ENCODE results near the gene DCAF15.
A peak's percentile ranks its signal among the peaks of the same experiment; 100 is the strongest.

The DCAF15 gene

GRCh38 chr19:13931391-13932148 is 20.7 kb upstream of the DCAF15 start:
- no peak for DNase-seq

- DNase-seq, result no peak
These were observed 20.1 kb upstream of the DCAF15 start for GRCh38 chr19:13932149-13932637.

- peak; percentile 17 for DNase-seq
These were observed 19.4 kb upstream of the DCAF15 start for GRCh38 chr19:13932911-13933393.

- DNase-seq, result no peak
These were observed 17.6 kb upstream of the DCAF15 start for GRCh38 chr19:13934785-13935109.

- DNase-seq, result no peak
These were observed 16.4 kb upstream of the DCAF15 start for GRCh38 chr19:13935765-13936510.

GRCh38 chr19:13937479-13938300 is 14.6 kb upstream of the DCAF15 start:
- DNase-seq, result no peak

- DNase-seq, result no peak
These were observed 13.8 kb upstream of the DCAF15 start, which contains the start of gene PODNL1 for GRCh38 chr19:13938301-13939064. TSS of gene PODNL1 (minus strand) at chr19:13938417. CDS start at chr19:13938181, 236 bp downstream.

- no peak for DNase-seq
These were observed 10.2 kb upstream of the DCAF15 start for GRCh38 chr19:13942023-13942684.

- no peak for DNase-seq
These were observed 5.9 kb upstream of the DCAF15 start for GRCh38 chr19:13946414-13946813.

GRCh38 chr19:13951043-13951442 is 1.3 kb upstream of the DCAF15 start:
- no peak for DNase-seq

GRCh38 chr19:13951799-13952153 is 533 bp upstream of the DCAF15 start:
- DNase-seq, result peak; percentile 63

- no peak for DNase-seq
These were observed 722 bp downstream of the DCAF15 start for GRCh38 chr19:13952931-13953531.

- DNase-seq, result no peak
These were observed 1.9 kb downstream of the DCAF15 start for GRCh38 chr19:13954185-13954584.

- no peak for DNase-seq
These were observed 3.5 kb downstream of the DCAF15 start for GRCh38 chr19:13955662-13956364.

- no peak for DNase-seq
These were observed 4.0 kb downstream of the DCAF15 start for GRCh38 chr19:13956365-13956744.

- no peak for DNase-seq
These were observed 4.7 kb downstream of the DCAF15 start for GRCh38 chr19:13957051-13957450.

GRCh38 chr19:13958043-13958442 is 5.7 kb downstream of the DCAF15 start:
- DNase-seq, result no peak

- no peak for DNase-seq
These were observed 7.0 kb downstream of the DCAF15 start for GRCh38 chr19:13959141-13959961.

- DNase-seq, result no peak
These were observed 7.9 kb downstream of the DCAF15 start for GRCh38 chr19:13959962-13960862.
